Measurements from ENCODE around the gene NUP62.
A peak's percentile ranks its signal among the peaks of the same experiment; 100 is the strongest.

NUP62 gene

GRCh38 chr19:49891393-49891792 is 37.9 kb downstream of the NUP62 start:
- Histone ChIP-seq H3K27ac (no peak overlapping the region), H3K4me3 (IDR thresholded peaks at IDR 0.05; ENCODE audit: insufficient read depth, low read depth, low read length) (no peak overlapping the region), H3K79me2 (ENCODE audit: insufficient read depth, low read depth) (no peaks in the 10 kb centered on the region), H3K9ac (no peak overlapping the region), H4K20me1 (ENCODE audit: insufficient read depth) (no peaks in the 10 kb centered on the region), H2AFZ (ENCODE audit: low read depth) (no peak overlapping the region), H3K27me3 (ENCODE audit: insufficient read depth, low read depth) (no peaks in the 10 kb centered on the region), H3K36me3 (ENCODE audit: insufficient read depth) (no peaks in the 10 kb centered on the region), H3K4me2 (no peak overlapping the region), H3K4me1 (ENCODE audit: low read depth, poor library complexity, severe bottlenecking) (peaks cover 48% of the 10 kb centered on the region)
- no peak for TF ChIP-seq CTCF (conservative IDR thresholded peaks at IDR 0.05; ENCODE audit: low read depth, low read length)

- peak overlapping the region; percentile 44; the same call in 1 of the 2 replicates for H3K9ac ChIP-seq
Observed at GRCh38 chr19:49890349-49891311, 38.7 kb downstream of the NUP62 start.

GRCh38 chr19:49889687-49890348 is 39.5 kb downstream of the NUP62 start:
- peak overlapping the region; percentile 44; the same call in 1 of the 2 replicates for H3K9ac ChIP-seq
- H3K4me2 ChIP-seq = peak overlapping the region; percentile 45
- H3K27me3 ChIP-seq (ENCODE audit: insufficient read depth, low read depth) = no peaks in the 10 kb centered on the region
- peak overlapping the region; percentile 86 for H2AFZ ChIP-seq (ENCODE audit: low read depth)
- H3K36me3 ChIP-seq (ENCODE audit: insufficient read depth) = no peaks in the 10 kb centered on the region
- H3K4me3 ChIP-seq (IDR thresholded peaks at IDR 0.05; ENCODE audit: insufficient read depth, low read depth, low read length) = no peak overlapping the region
- peak; percentile 76 for TF ChIP-seq CTCF (conservative IDR thresholded peaks at IDR 0.05; ENCODE audit: low read depth, low read length)
- peak overlapping the region; percentile 68 for H3K27ac ChIP-seq
- no peaks in the 10 kb centered on the region for H3K79me2 ChIP-seq (ENCODE audit: insufficient read depth, low read depth)
- H3K4me1 ChIP-seq (ENCODE audit: low read depth, poor library complexity, severe bottlenecking) = peaks cover 36% of the 10 kb centered on the region
- no peaks in the 10 kb centered on the region for H4K20me1 ChIP-seq (ENCODE audit: insufficient read depth)

More at GRCh38 chr19:49890349-49891311, 38.7 kb downstream of the NUP62 start:
- Histone ChIP-seq H3K4me3 (IDR thresholded peaks at IDR 0.05; ENCODE audit: insufficient read depth, low read depth, low read length) (no peak overlapping the region), H3K4me1 (ENCODE audit: low read depth, poor library complexity, severe bottlenecking) (peaks cover 41% of the 10 kb centered on the region), H3K36me3 (ENCODE audit: insufficient read depth) (no peaks in the 10 kb centered on the region), H3K79me2 (ENCODE audit: insufficient read depth, low read depth) (no peaks in the 10 kb centered on the region), H2AFZ (ENCODE audit: low read depth) (peak overlapping the region; percentile 86), H3K27me3 (ENCODE audit: insufficient read depth, low read depth) (no peaks in the 10 kb centered on the region), H3K4me2 (peak overlapping the region; percentile 45), H3K27ac (peak overlapping the region; percentile 68), H4K20me1 (ENCODE audit: insufficient read depth) (no peaks in the 10 kb centered on the region)
- TF ChIP-seq CTCF (conservative IDR thresholded peaks at IDR 0.05; ENCODE audit: low read depth, low read length) = peak; percentile 11

GRCh38 chr19:49889038-49889686 is 40.1 kb downstream of the NUP62 start:
- H3K27ac ChIP-seq = no peak overlapping the region; the same call in 1 of the 2 replicates
- no peaks in the 10 kb centered on the region for H4K20me1 ChIP-seq (ENCODE audit: insufficient read depth)
- no peak for TF ChIP-seq CTCF (conservative IDR thresholded peaks at IDR 0.05; ENCODE audit: low read depth, low read length)
- H2AFZ ChIP-seq (ENCODE audit: low read depth) = no peak overlapping the region
- peaks cover 32% of the 10 kb centered on the region for H3K4me1 ChIP-seq (ENCODE audit: low read depth, poor library complexity, severe bottlenecking)
- no peak overlapping the region for H3K4me3 ChIP-seq (IDR thresholded peaks at IDR 0.05; ENCODE audit: insufficient read depth, low read depth, low read length)
- H3K36me3 ChIP-seq (ENCODE audit: insufficient read depth) = no peaks in the 10 kb centered on the region
- H3K9ac ChIP-seq = no peak overlapping the region
- no peaks in the 10 kb centered on the region for H3K27me3 ChIP-seq (ENCODE audit: insufficient read depth, low read depth)
- H3K4me2 ChIP-seq = peak overlapping the region; percentile 45; the same call in 1 of the 2 replicates
- no peaks in the 10 kb centered on the region for H3K79me2 ChIP-seq (ENCODE audit: insufficient read depth, low read depth)

Measured in KMS-11 (cell line).